Measurements from ENCODE around the gene KLHL2.
"Not testable (repeated sequence)": the region's sequence is repeated elsewhere in the genome, so short reads cannot be mapped to it uniquely, and the experiment has no call there.

- TF ChIP-seq POLR2AphosphoS5, CTCF (IDR thresholded peaks at IDR 0.05): not testable (repeated sequence)
Observed at GRCh38 chr4:165259776-165260175, 52.4 kb downstream of the KLHL2 start.
